GM19023 (cell line): Measurements from ENCODE around the gene ATP6V1C2.

Source experiments
- ATAC-seq: cut with Tn5 transposase; IDR thresholded peaks from one replicate; pipeline ENCODE4 v1.9.1; 2021; ENCODE audit warnings: mild to moderate bottlenecking, moderate library complexity; ENCODE audit not compliant: unreplicated experiment

The ATP6V1C2 gene

DNA sequence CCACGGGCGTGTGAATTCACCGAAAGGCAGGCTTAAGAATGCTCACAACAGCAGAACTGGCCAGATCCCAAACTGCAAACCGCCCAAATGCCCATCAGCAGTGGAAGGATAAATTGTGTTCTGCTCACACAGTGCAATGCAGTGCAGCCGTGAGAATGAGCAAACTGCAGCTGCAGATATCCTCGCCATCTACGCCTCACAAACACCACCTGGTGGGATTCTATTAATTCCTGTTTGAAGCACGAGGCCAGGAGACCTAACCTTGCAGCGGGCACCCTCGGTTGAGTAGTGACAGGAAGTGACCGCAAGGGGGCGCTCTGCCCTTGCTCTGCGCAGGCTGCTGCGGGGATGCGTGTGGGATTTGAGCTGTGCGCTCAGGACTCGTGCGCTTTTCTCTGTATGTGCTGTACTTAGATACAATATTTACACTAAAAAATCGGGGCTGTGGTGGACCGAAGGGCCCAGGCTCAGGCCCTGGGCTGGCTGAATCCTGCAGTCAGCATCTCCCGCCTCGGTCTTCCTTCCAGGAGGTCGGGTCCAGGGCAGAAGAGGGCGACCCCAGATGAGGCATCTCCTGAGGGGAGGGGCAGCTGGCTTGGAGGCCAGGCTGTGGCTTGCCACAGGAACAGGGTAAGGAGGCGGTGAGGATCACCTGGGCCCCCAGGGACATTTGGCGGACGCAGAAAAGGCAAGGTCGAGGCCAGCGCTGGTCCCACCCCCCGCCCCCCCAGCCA is 110.9 kb downstream of the ATP6V1C2 start:
- peak; percentile 78 for ATAC-seq

DNA sequence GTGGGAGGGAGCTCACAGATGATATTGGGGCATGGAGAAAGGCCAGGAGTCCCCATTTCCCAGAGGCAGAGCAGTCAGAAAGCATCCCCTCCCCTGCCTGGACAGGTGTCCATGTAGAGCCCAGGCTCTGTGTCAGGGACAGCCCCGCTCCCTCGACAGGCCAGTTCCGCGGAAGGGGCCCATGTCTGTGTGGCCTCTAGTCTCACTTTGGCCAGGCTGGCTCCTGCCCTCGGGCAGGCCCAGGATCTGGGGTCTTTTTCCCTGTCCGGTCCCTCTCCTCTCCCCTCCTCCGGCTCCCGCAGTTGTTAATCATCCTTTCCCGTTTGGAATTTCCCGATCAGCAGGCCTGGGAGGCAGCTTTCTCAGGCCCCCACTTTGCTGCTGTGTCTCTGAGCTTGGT is 111.6 kb downstream of the ATP6V1C2 start:
- ATAC-seq, result no peak

DNA sequence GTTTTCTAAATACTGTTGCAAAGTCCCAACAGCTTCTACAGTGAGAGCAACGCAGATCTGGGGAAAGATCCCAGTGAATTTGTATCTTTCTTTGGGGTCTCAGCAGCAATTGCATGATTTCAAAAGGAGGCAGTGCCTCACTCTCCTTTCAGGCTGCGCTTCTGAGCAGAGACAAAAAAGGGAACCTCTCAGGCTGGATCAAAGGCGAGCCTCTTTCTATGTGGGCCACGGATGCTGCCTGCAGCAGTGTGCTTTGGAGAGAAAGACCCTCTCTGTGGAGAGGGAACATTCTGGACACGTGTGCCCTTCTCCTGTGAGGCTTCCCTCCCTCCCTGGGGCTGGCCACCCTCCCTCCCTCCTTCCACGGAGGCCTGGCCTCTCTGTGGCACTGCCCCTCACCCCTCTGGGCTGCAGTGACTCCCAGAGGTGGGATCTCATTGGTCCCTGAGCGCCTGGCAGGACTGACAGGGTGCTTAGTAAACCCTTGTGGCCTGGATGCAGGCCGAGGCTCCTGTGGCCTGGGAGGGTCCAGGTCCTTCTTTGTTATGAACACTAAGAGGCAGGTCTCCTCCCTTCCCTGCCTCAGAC is 112.7 kb downstream of the ATP6V1C2 start:
- no peak for ATAC-seq
